ENCODE results near the gene CCL25. TPM values are rescaled to one million over a fixed set of nuclear protein-coding genes. Genes with fewer than 3 reads are reported as not detected.

The CCL25 gene
- total and polyA plus RNA-seq, 2 of the 13 experiments (the other 11 are each of a cell fraction or from before 2014, with no cell fraction given), result not detected

GRCh38 chr19:8005534-8006256 lies 46.9 kb upstream of the CCL25 start, which contains the start of gene ELAVL1 (continued):
- no peak for TF ChIP-seq GFI1 (CRISPR knock-in tag; IDR thresholded peaks at IDR 0.05; ENCODE audit: borderline replicate concordance)
- no peak for TF ChIP-seq ZNF7 (CRISPR knock-in tag; IDR thresholded peaks at IDR 0.05)
- peak; percentile 57; the same call in 1 of the 2 replicates for TF ChIP-seq ZHX1 (CRISPR knock-in tag; IDR thresholded peaks at IDR 0.05; ENCODE audit: low read depth)
- TF ChIP-seq HCFC1 (IDR thresholded peaks at IDR 0.05; ENCODE audit: low read depth, low read length), result peak; percentile 21; the same call in 1 of the 2 replicates
- no peak for TF ChIP-seq ZNF576 (CRISPR knock-in tag; IDR thresholded peaks at IDR 0.05)
- no peak for TF ChIP-seq SOX6 (IDR thresholded peaks at IDR 0.05)
- peak; percentile 27; the same call in 1 of the 2 replicates for TF ChIP-seq SOX6 (CRISPR knock-in tag; IDR thresholded peaks at IDR 0.05)
- TF ChIP-seq PCBP1 (IDR thresholded peaks at IDR 0.05; ENCODE audit: borderline replicate concordance, low read depth, low read length), result no peak
- TF ChIP-seq SIN3A (IDR thresholded peaks at IDR 0.05; ENCODE audit: borderline replicate concordance, low read depth, low read length), result peak; percentile 56; the same call in 1 of the 2 replicates
- peak; percentile 69; the same call in 1 of the 2 replicates for TF ChIP-seq JUN (CRISPR knock-in tag; IDR thresholded peaks at IDR 0.05)
- peak; percentile 71; the same call in 1 of the 2 replicates for TF ChIP-seq ZNF552 (CRISPR knock-in tag; IDR thresholded peaks at IDR 0.05; ENCODE audit: borderline replicate concordance)
- TF ChIP-seq ARID4A (CRISPR knock-in tag; IDR thresholded peaks at IDR 0.05; ENCODE audit: borderline replicate concordance), result peak; percentile 88
- TF ChIP-seq THAP11 (CRISPR knock-in tag; IDR thresholded peaks at IDR 0.05), result peak; percentile 69
- peak; percentile 69; the same call in 1 of the 2 replicates for TF ChIP-seq ZNF580 (CRISPR knock-in tag; IDR thresholded peaks at IDR 0.05; ENCODE audit: borderline replicate concordance, low read depth)
- peak; percentile 34 for TF ChIP-seq TBL1XR1 (IDR thresholded peaks at IDR 0.05; ENCODE audit: borderline replicate concordance, low read length, partially characterized antibody)
- TF ChIP-seq PBX2 (CRISPR knock-in tag; IDR thresholded peaks at IDR 0.05), result peak; percentile 66; the same call in 1 of the 2 replicates
- TF ChIP-seq ATF1 (CRISPR knock-in tag; IDR thresholded peaks at IDR 0.05), result 0 out of 2 replicates have a peak, but pooled peaks have one; percentile 38
- no peak for TF ChIP-seq RFX5 (IDR thresholded peaks at IDR 0.05; ENCODE audit: low read depth, low read length)

Measured in HepG2 (cell line).